ENCODE results near the gene KRTAP4-8. TPM values are rescaled to one million over a fixed set of nuclear protein-coding genes. Genes with fewer than 3 reads are reported as not detected.
"Not testable (repeated sequence)": the region's sequence is repeated elsewhere in the genome, so short reads cannot be mapped to it uniquely, and the experiment has no call there.

Gene KRTAP4-8
- total and polyA plus RNA-seq, 2 of the 13 experiments (the other 11 are each of a cell fraction or from before 2014, with no cell fraction given), result not detected

- TF ChIP-seq ISL2 (CRISPR knock-in tag; IDR thresholded peaks at IDR 0.05), result peak; percentile 98
- TF ChIP-seq NR2F1 (CRISPR knock-in tag; IDR thresholded peaks at IDR 0.05), result peak in 1 of 2 experiments; percentile 64; a peak in 1 of 4 replicates
- not testable (repeated sequence) for TF ChIP-seq SOX6 (IDR thresholded peaks at IDR 0.05)
- TF ChIP-seq SOX6 (CRISPR knock-in tag; IDR thresholded peaks at IDR 0.05), result peak; percentile 80
- TF ChIP-seq HMG20B (CRISPR knock-in tag; conservative IDR thresholded peaks at IDR 0.05), result peak; percentile 94
- TF ChIP-seq ASH2L (IDR thresholded peaks at IDR 0.05; ENCODE audit: insufficient read length, low read depth, low read length), result peak; percentile 22
- peak; percentile 92 for TF ChIP-seq SOX5 (CRISPR knock-in tag; IDR thresholded peaks at IDR 0.05; ENCODE audit: borderline replicate concordance)
- TF ChIP-seq FOXA3 (CRISPR knock-in tag; IDR thresholded peaks at IDR 0.05), result peak; percentile 83
- TF ChIP-seq, protein P1, sequence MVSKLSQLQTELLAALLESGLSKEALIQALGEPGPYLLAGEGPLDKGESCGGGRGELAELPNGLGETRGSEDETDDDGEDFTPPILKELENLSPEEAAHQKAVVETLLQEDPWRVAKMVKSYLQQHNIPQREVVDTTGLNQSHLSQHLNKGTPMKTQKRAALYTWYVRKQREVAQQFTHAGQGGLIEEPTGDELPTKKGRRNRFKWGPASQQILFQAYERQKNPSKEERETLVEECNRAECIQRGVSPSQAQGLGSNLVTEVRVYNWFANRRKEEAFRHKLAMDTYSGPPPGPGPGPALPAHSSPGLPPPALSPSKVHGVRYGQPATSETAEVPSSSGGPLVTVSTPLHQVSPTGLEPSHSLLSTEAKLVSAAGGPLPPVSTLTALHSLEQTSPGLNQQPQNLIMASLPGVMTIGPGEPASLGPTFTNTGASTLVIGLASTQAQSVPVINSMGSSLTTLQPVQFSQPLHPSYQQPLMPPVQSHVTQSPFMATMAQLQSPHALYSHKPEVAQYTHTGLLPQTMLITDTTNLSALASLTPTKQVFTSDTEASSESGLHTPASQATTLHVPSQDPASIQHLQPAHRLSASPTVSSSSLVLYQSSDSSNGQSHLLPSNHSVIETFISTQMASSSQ (IDR thresholded peaks at IDR 0.05; ENCODE audit: low read depth), result not testable (repeated sequence)
- TF ChIP-seq, protein P1 (CRISPR knock-in tag; IDR thresholded peaks at IDR 0.05; ENCODE audit: borderline replicate concordance), result peak; percentile 36; the same call in 1 of the 2 replicates
- TF ChIP-seq TEAD3 (CRISPR knock-in tag; optimal IDR thresholded peaks at IDR 0.05; ENCODE audit: borderline replicate concordance), result peak; percentile 98
- TF ChIP-seq ZNF12 (CRISPR knock-in tag; IDR thresholded peaks at IDR 0.05), result 0 out of 2 replicates have a peak, but pooled peaks have one; percentile 45
- TF ChIP-seq ZNF609 (CRISPR knock-in tag; IDR thresholded peaks at IDR 0.05; ENCODE audit: borderline replicate concordance), result peak; percentile 70; the same call in 1 of the 2 replicates
- TF ChIP-seq IRF2 (CRISPR knock-in tag; IDR thresholded peaks at IDR 0.05), result peak; percentile 73; the same call in 1 of the 2 replicates
- TF ChIP-seq SAP130 (CRISPR knock-in tag; IDR thresholded peaks at IDR 0.05; ENCODE audit: low read depth), result peak; percentile 63
- 0 out of 2 replicates have a peak, but pooled peaks have one; percentile 31 for TF ChIP-seq ZSCAN9 (CRISPR knock-in tag; IDR thresholded peaks at IDR 0.05; ENCODE audit: borderline replicate concordance)
- TF ChIP-seq FOXK1 (CRISPR knock-in tag; IDR thresholded peaks at IDR 0.05; ENCODE audit: borderline replicate concordance, low read depth), result peak; percentile 47; the same call in 1 of the 2 replicates
- peak; percentile 34; the same call in 1 of the 2 replicates for TF ChIP-seq FOXO1 (CRISPR knock-in tag; IDR thresholded peaks at IDR 0.05)
- peak; percentile 77; the same call in 1 of the 2 replicates for TF ChIP-seq MIER3 (CRISPR knock-in tag; IDR thresholded peaks at IDR 0.05; ENCODE audit: borderline replicate concordance)
- TF ChIP-seq, protein P2, sequence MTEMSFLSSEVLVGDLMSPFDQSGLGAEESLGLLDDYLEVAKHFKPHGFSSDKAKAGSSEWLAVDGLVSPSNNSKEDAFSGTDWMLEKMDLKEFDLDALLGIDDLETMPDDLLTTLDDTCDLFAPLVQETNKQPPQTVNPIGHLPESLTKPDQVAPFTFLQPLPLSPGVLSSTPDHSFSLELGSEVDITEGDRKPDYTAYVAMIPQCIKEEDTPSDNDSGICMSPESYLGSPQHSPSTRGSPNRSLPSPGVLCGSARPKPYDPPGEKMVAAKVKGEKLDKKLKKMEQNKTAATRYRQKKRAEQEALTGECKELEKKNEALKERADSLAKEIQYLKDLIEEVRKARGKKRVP (CRISPR knock-in tag; IDR thresholded peaks at IDR 0.05), result peak in 1 of 2 experiments; percentile 81; a peak in 2 of 4 replicates
Observed at GRCh38 chr17:41059276-41060051, 38.5 kb downstream of the KRTAP4-8 start (continued).

All from HepG2 (cell line).